ENCODE results near the gene INSR.
"Not testable (repeated sequence)": the region's sequence is repeated elsewhere in the genome, so short reads cannot be mapped to it uniquely, and the experiment has no call there.

DNA sequence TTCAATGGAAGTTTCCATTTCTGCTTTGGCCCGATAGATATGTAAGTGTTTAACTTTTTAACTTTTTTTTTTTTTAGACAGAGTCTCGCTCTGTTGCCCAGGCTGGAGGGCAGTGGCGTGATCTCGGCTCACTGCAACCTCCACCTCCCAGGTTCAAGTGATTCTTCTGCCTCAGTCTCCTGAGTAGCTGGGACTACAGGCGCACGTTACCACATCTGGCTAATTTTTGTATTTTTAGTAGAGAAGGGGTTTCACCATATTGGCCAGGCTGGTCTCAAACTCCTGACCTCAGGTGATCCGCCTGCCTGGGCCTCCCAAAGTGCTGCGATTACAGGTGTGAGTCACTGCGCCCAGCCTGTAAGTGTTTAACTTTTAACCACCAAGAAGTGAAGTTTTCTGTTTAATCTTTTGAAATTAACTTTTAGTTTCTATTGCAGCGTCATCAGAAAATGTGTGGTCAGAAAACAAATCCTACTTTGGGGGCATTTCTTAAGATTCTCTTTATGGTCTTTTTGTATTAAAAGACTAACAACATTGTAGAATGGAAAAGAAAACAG is 147.0 kb downstream of the INSR start:
- TF ChIP-seq, protein P1, sequence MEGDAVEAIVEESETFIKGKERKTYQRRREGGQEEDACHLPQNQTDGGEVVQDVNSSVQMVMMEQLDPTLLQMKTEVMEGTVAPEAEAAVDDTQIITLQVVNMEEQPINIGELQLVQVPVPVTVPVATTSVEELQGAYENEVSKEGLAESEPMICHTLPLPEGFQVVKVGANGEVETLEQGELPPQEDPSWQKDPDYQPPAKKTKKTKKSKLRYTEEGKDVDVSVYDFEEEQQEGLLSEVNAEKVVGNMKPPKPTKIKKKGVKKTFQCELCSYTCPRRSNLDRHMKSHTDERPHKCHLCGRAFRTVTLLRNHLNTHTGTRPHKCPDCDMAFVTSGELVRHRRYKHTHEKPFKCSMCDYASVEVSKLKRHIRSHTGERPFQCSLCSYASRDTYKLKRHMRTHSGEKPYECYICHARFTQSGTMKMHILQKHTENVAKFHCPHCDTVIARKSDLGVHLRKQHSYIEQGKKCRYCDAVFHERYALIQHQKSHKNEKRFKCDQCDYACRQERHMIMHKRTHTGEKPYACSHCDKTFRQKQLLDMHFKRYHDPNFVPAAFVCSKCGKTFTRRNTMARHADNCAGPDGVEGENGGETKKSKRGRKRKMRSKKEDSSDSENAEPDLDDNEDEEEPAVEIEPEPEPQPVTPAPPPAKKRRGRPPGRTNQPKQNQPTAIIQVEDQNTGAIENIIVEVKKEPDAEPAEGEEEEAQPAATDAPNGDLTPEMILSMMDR (IDR thresholded peaks at IDR 0.05; ENCODE audit: extremely low read depth in 1 of 2, insufficient read depth in 1 of 2, low read depth in 1 of 2, low read length in 2 of 2), result not testable (repeated sequence)
- TF ChIP-seq FOS (IDR thresholded peaks at IDR 0.05; ENCODE audit: borderline replicate concordance, insufficient read depth, low read length); POLR2A (IDR thresholded peaks at IDR 0.05; ENCODE audit: low read depth, low read length); EZH2 (IDR thresholded peaks at IDR 0.05; ENCODE audit: borderline replicate concordance, low read depth, low read length, severe bottlenecking); POLR2AphosphoS5 (IDR thresholded peaks at IDR 0.05; ENCODE audit: insufficient read depth, low read depth, low read length); JUN (IDR thresholded peaks at IDR 0.05; ENCODE audit: borderline replicate concordance, insufficient read depth, insufficient read length, low read depth): not testable (repeated sequence)

Measured in endothelial cell of umbilical vein (primary cell).